Sigmoid colon (tissue), 4 donors: ENCODE results near the gene USP22.

Source experiments
- POLR2A ChIP-seq, 2 donors: fragments of 450-650 bp; IDR thresholded peaks; one replicate each; pipeline ENCODE4 v1.6.1; 2016; ENCODE audit warnings: antibody characterized with exemption in 2 of 2, mild to moderate bottlenecking in 2 of 2, moderate library complexity in 2 of 2
- POLR2AphosphoS5 ChIP-seq, 4 donors: sonication (generic); formaldehyde crosslinking; IDR thresholded peaks; one replicate each; pipeline ENCODE4 v1.6.1; 2017; ENCODE audit warnings: antibody characterized with exemption in 4 of 4

DNA sequence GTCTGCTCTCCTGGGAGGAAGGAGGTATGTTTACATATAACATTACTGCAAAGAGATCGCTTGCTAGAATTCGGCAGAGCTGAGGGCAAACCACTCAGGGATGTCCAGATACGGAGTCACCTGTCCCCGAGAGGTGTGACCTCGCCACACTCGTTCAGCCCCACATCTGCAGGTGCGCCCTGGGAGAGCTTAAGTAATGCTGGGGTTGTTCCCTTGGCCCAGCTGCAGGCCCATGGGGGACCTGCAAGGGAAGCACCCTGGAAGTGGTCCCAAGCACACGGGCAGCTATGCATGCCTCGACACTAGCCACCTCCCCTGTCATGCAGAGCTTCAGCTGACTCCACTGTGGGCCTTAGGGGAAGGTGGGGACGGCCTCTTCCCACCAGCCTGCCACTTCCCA lies 22.2 kb downstream of the USP22 start:
- TF ChIP-seq POLR2A (IDR thresholded peaks at IDR 0.05) (no peak), POLR2AphosphoS5 (IDR thresholded peaks at IDR 0.05) (no peak)
